ENCODE data around the gene PEPD. TPM values are rescaled to one million over a fixed set of nuclear protein-coding genes. Genes with fewer than 3 reads are reported as not detected.

The PEPD gene
- total RNA-seq, 1 donor from 2014 or later, result 112 TPM

DNA sequence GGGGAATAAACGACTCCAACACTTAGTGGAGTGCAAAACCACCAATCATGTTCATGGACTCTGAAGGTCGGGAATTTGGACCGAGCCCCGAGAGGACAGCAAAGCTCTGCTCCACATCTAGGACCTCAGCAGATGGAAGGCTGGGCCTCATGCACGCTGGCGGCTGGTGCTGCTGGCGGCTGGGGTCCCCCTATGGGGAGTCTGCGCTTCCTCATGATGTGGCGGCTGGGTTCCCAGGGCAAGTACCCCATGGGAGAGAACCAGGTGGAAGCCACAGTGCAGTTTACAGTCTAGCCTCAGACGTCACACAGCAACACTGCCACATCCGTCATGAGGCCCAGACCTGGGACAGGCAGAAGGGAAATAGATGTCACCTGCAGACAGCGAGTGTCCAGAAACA is 13.2 kb downstream of the PEPD start:
- Histone ChIP-seq H3K4me1 (no peaks in the 10 kb centered on the region), H3K36me3 (peaks cover 9 to 21% of the 10 kb centered on the region in 2 donors), H3K4me3 (no peak overlapping the region), H3K9me3 (no peaks in the 10 kb centered on the region), H3K27ac (no peak overlapping the region), H3K27me3 (no peaks in the 10 kb centered on the region)
- DNase-seq (ENCODE audit: low spot score in 2 of 2), result no peak
- intact Hi-C loops (cut with DNase I), result no loop called here
- no peak for TF ChIP-seq CTCF (IDR thresholded peaks at IDR 0.05)

DNA sequence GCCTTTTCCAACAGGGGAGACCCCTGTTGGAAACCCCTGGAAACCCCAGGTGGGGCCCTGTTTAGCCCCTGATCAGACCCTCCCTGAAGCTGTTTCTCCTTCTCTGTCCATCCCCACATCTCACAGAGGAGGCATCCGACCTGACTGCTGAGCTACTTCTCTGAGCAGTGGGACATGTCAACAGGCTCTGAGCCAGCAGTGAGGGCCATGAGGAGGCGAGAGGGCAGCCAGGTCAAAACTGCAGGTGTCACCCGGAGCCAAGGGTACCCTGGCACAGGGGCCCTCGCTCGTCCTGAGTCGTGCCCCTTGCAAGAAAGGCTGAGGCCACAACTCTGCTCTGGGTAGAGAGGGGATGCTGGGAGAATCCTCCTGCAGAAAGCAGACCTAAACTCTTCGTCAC is 13.6 kb downstream of the PEPD start:
- peaks cover 9 to 21% of the 10 kb centered on the region in 2 donors for H3K36me3 ChIP-seq
- no peak overlapping the region for H3K27ac ChIP-seq
- H3K9me3 ChIP-seq, result no peaks in the 10 kb centered on the region
- intact Hi-C loops (cut with DNase I), result no loop called here
- H3K27me3 ChIP-seq, result no peaks in the 10 kb centered on the region
- DNase-seq (ENCODE audit: low spot score in 2 of 2), result no peak
- H3K4me3 ChIP-seq, result no peak overlapping the region
- H3K4me1 ChIP-seq, result no peaks in the 10 kb centered on the region
- no peak for TF ChIP-seq CTCF (IDR thresholded peaks at IDR 0.05)

GRCh38 chr19:33507021-33507956 is 14.3 kb downstream of the PEPD start:
- no peaks in the 10 kb centered on the region for H3K27me3 ChIP-seq
- H3K4me3 ChIP-seq, result no peak overlapping the region
- no peak for DNase-seq (ENCODE audit: low spot score in 2 of 2)
- TF ChIP-seq CTCF (IDR thresholded peaks at IDR 0.05), result no peak
- peaks cover 6 to 17% of the 10 kb centered on the region in 2 donors for H3K36me3 ChIP-seq
- intact Hi-C loops (cut with DNase I), result no loop called here
- no peaks in the 10 kb centered on the region for H3K9me3 ChIP-seq
- H3K4me1 ChIP-seq, result no peaks in the 10 kb centered on the region
- no peak overlapping the region for H3K27ac ChIP-seq

DNA sequence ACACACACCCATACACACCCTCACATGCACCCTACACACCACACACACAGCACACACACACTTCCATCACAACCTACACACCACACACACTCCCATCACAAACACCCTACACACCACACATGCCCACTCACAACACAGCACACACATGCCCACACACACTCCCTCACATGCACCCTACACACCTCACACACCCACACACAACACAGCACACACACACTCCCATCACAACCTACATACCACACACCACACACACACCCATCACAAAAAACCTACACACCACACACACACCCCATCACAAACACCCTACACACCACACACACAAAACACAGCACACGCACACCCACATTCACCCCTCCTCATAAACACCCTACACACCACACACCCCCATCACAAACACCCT is 15.1 kb downstream of the PEPD start:
- TF ChIP-seq CTCF (IDR thresholded peaks at IDR 0.05), result no peak
- intact Hi-C loops (cut with DNase I), result no loop called here
- Histone ChIP-seq H3K4me3 (no peak overlapping the region), H3K4me1 (no peaks in the 10 kb centered on the region), H3K9me3 (no peaks in the 10 kb centered on the region), H3K27ac (no peak overlapping the region), H3K27me3 (no peaks in the 10 kb centered on the region), H3K36me3 (peaks cover 0 to 12% of the 10 kb centered on the region in 2 donors)
- DNase-seq (ENCODE audit: low spot score in 2 of 2), result no peak

GRCh38 chr19:33505823-33506222 is 15.8 kb downstream of the PEPD start:
- H3K27me3 ChIP-seq, result no peaks in the 10 kb centered on the region
- H3K4me1 ChIP-seq, result no peaks in the 10 kb centered on the region
- peaks cover 4 to 12% of the 10 kb centered on the region in 2 donors for H3K36me3 ChIP-seq
- intact Hi-C loops (cut with DNase I), result no loop called here
- H3K9me3 ChIP-seq, result no peaks in the 10 kb centered on the region
- no peak overlapping the region for H3K4me3 ChIP-seq
- no peak for TF ChIP-seq CTCF (IDR thresholded peaks at IDR 0.05)
- DNase-seq (ENCODE audit: low spot score in 2 of 2), result no peak
- H3K27ac ChIP-seq, result no peak overlapping the region
